HCT116 (cell line): ENCODE measurements around the gene MAP4K4. TPM values are rescaled to one million over a fixed set of nuclear protein-coding genes. Genes with fewer than 3 reads are reported as not detected.

Experiments
- ATAC-seq: fragments of 200-7000 bp; cut with Tn5 transposase; 2 replicates; pipeline ENCODE4 v1.9.1; 2020; ENCODE audit warnings: mild to moderate bottlenecking, moderate library complexity
- BruUV-seq: library from RNA; stranded (reverse); fragments of 400-500 nt; replicated peaks from 2 replicates; lab custom pipeline; 2021; lab: Mats Ljungman, UMichigan
- CTCF ChIA-PET: fragments of 300-600 bp; sonication (Branson Sonifier 250); formaldehyde crosslinking; loops from one replicate; lab custom pipeline; 2021; ENCODE audit warnings: antibody characterized with exemption; lab: Charles Lee
- POLR2A ChIA-PET: fragments of 300-600, 350-600 bp; sonication (Branson Sonifier 250); formaldehyde crosslinking; loops from one replicate; lab custom pipeline; 2021; ENCODE audit warnings: antibody characterized with exemption; lab: Charles Lee
- RAD21 ChIA-PET, 2 experiments: fragments of 300-600 bp; sonication (Branson Sonifier 250); formaldehyde crosslinking; loops; one replicate each; lab custom pipeline; 2023; ENCODE audit warnings: low total read pairs in 2 of 2; ENCODE audit not compliant: uncharacterized antibody in 2 of 2, unreplicated experiment in 2 of 2, low non-redundant PET in 1 of 2; lab: Charles Lee
- DNase-seq: peaks from one replicate; pipeline ENCODE4 v3.0.0-alpha.2; 2010; ENCODE audit warnings: low read depth, low spot score
- H2AFZ ChIP-seq: fragments of 200-600 bp; shearing (Covaris generic), sonication (generic); 2 replicates; pipeline ENCODE4 v1.6.1; 2017; ENCODE audit warnings: low read depth, mixed run types, mixed read lengths, antibody characterized with exemption, low read length; ENCODE audit not compliant: poor library complexity, severe bottlenecking
- H3K27ac ChIP-seq: 2 replicates; pipeline ENCODE4 v1.5.1; 2012; ENCODE audit warnings: low read depth, low read length
- H3K27me3 ChIP-seq: fragments of 200-600 bp; sonication (generic); 2 replicates; pipeline ENCODE4 v1.6.1; 2016; ENCODE audit warnings: mixed run types, low read length, mixed read lengths; ENCODE audit not compliant: insufficient read depth
- H3K36me3 ChIP-seq, 2 experiments: fragments of 200-500 bp in 1 of 2; fragments of 200-600 bp in 1 of 2; sonication (Bioruptor generic) in 1 of 2; sonication (generic) in 1 of 2; 2 replicates each; pipeline versions ENCODE4 v1.5.1 to v1.6.1; 2014 to 2016; ENCODE audit warnings: low read length in 2 of 2, inconsistent platforms in 1 of 2, mixed read lengths in 1 of 2, mixed run types in 1 of 2; ENCODE audit not compliant: insufficient read depth in 2 of 2, control insufficient read depth in 1 of 2
- H3K4me1 ChIP-seq, 2 experiments: fragments of 200-600 bp in 1 of 2; sonication (generic) in 1 of 2; 2 replicates each; pipeline versions ENCODE4 v1.5.1 to v1.6.1; 2012 to 2017; ENCODE audit warnings: low read length in 2 of 2, inconsistent platforms in 1 of 2, mild to moderate bottlenecking in 1 of 2, mixed read lengths in 1 of 2, mixed run types in 1 of 2, moderate library complexity in 1 of 2; ENCODE audit not compliant: insufficient read depth in 2 of 2, control insufficient read depth in 1 of 2
- H3K4me2 ChIP-seq: fragments of 200-600 bp; sonication (generic); 2 replicates; pipeline ENCODE4 v1.6.1; 2017; ENCODE audit warnings: mixed run types, low read length, mixed read lengths
- H3K4me3 ChIP-seq, 2 experiments: fragments of 200-600 bp in 1 of 2; sonication (generic) in 1 of 2; replicated peaks in 1 of 2; 2 replicates each; pipeline ENCODE4 v1.5.1; 2011 to 2016; ENCODE audit warnings: low read length in 2 of 2, control low read depth in 1 of 2, low read depth in 1 of 2, mild to moderate bottlenecking in 1 of 2, mixed read lengths in 1 of 2, mixed run types in 1 of 2
- H3K79me2 ChIP-seq: fragments of 200-600 bp; sonication (generic); 2 replicates; pipeline ENCODE4 v1.6.1; 2017; ENCODE audit warnings: mild to moderate bottlenecking, mixed run types, low read length, moderate library complexity, mixed read lengths; ENCODE audit not compliant: insufficient read depth
- H3K9ac ChIP-seq: fragments of 200-600 bp; sonication (generic); 2 replicates; pipeline ENCODE4 v1.6.1; 2016; ENCODE audit warnings: low read length, mixed read lengths
- H3K9me2 ChIP-seq: fragments of 200-600 bp; sonication (generic), shearing (Covaris generic); 2 replicates; pipeline ENCODE4 v1.6.1; 2017; ENCODE audit warnings: mixed run types, mild to moderate bottlenecking, moderate library complexity; ENCODE audit not compliant: insufficient read depth
- H3K9me3 ChIP-seq, 2 experiments: fragments of 200-500 bp in 1 of 2; fragments of 200-600 bp in 1 of 2; sonication (Bioruptor generic) in 1 of 2; sonication (generic) in 1 of 2; 2 replicates each; pipeline ENCODE4 v1.6.1; 2014 to 2017; ENCODE audit warnings: low read length in 2 of 2, mixed read lengths in 2 of 2, inconsistent platforms in 1 of 2, low read depth in 1 of 2, mild to moderate bottlenecking in 1 of 2, mixed run types in 1 of 2, moderate library complexity in 1 of 2; ENCODE audit not compliant: control insufficient read depth in 1 of 2, insufficient read depth in 1 of 2
- H4K20me1 ChIP-seq: fragments of 200-600 bp; sonication (generic), shearing (Covaris generic); 2 replicates; pipeline ENCODE4 v1.6.1; 2017; ENCODE audit warnings: mixed run types, mild to moderate bottlenecking, moderate library complexity; ENCODE audit not compliant: insufficient read depth
- EGR1 ChIP-seq: IDR thresholded peaks from 2 replicates; pipeline ENCODE4 v1.6.1; 2012; ENCODE audit warnings: low read depth
- ELF1 ChIP-seq: IDR thresholded peaks from 2 replicates; pipeline ENCODE4 v1.6.1; 2012; ENCODE audit warnings: low read depth, borderline replicate concordance
- FOSL1 ChIP-seq: IDR thresholded peaks from 2 replicates; pipeline ENCODE4 v1.6.1; 2012; ENCODE audit warnings: low read depth
- POLR2A ChIP-seq: IDR thresholded peaks from 2 replicates; pipeline ENCODE4 v1.7.0; 2011; ENCODE audit warnings: borderline replicate concordance; ENCODE audit not compliant: insufficient read depth, insufficient read length; ENCODE audit errors: extremely low read depth
- POLR2AphosphoS5 ChIP-seq: IDR thresholded peaks from 2 replicates; pipeline ENCODE4 v1.6.1; 2011; ENCODE audit warnings: mild to moderate bottlenecking, low read depth, low read length, moderate library complexity
- RAD21 ChIP-seq: IDR thresholded peaks from 2 replicates; pipeline ENCODE4 v1.6.1; 2012; ENCODE audit warnings: low read depth, mild to moderate bottlenecking
- SIN3A ChIP-seq: IDR thresholded peaks from 2 replicates; pipeline ENCODE4 v1.6.1; 2012; ENCODE audit warnings: low read depth
- SP1 ChIP-seq: IDR thresholded peaks from 2 replicates; pipeline ENCODE4 v1.6.1; 2012; ENCODE audit warnings: low read depth
- SRF ChIP-seq: IDR thresholded peaks from 2 replicates; pipeline ENCODE4 v1.6.1; 2012; ENCODE audit warnings: low read depth
- YY1 ChIP-seq: IDR thresholded peaks from 2 replicates; pipeline ENCODE4 v1.6.1; 2011; ENCODE audit warnings: low read length, low read depth, moderate library complexity, mild to moderate bottlenecking; ENCODE audit not compliant: insufficient replicate concordance; ENCODE audit errors: extremely low read depth
- ZFX ChIP-seq: fragments of 450-650 bp; IDR thresholded peaks from 2 replicates; pipeline ENCODE4 v1.6.1; 2017
- ZNF274 ChIP-seq: fragments of 200-500 bp; sonication (Bioruptor generic); IDR thresholded peaks from 2 replicates; pipeline ENCODE4 v1.6.1; 2014; ENCODE audit warnings: mild to moderate bottlenecking, low read depth, low read length, inconsistent platforms
- intact Hi-C: fragments of 100-400 bp; cut with micrococcal nuclease; formaldehyde crosslinking; loops from 2 replicates; pipeline ENCODE4 v1.10.0; 2022
- total RNA-seq: library from RNA; stranded (reverse); gene quantifications from one replicate; pipeline ENCODE4 v1.2.1, GENCODE V29; 2021; ENCODE audit not compliant: unreplicated experiment
- TF ChIP-seq, protein P1 (sequence below): IDR thresholded peaks from 2 replicates; pipeline ENCODE4 v1.6.1; 2012
- TF ChIP-seq, protein P2 (sequence below), 3 experiments: fragments of 200-600 bp in 1 of 3; sonication (generic) in 1 of 3; IDR thresholded peaks in 2 of 3; conservative IDR thresholded peaks in 1 of 3; 2 replicates each; pipeline ENCODE4 v1.5.1; 2012 to 2017; ENCODE audit warnings: low read depth in 2 of 3, low read length in 2 of 3, antibody characterized with exemption in 1 of 3, borderline replicate concordance in 1 of 3, control low read depth in 1 of 3, mild to moderate bottlenecking in 1 of 3, mixed read lengths in 1 of 3, mixed run types in 1 of 3, moderate library complexity in 1 of 3; ENCODE audit not compliant: insufficient read depth in 1 of 3
- TF ChIP-seq, protein P3 (sequence below): IDR thresholded peaks from 2 replicates; pipeline ENCODE4 v1.6.1; 2012; ENCODE audit warnings: low read depth
- TF ChIP-seq, protein P4 (sequence below): IDR thresholded peaks from 2 replicates; pipeline ENCODE4 v1.6.1; 2011; ENCODE audit warnings: mild to moderate bottlenecking, low read length, moderate library complexity; ENCODE audit not compliant: insufficient replicate concordance; ENCODE audit errors: extremely low read depth

The MAP4K4 gene
- total RNA-seq, 1 experiment from 2014 or later: 62.3 TPM

DNA sequence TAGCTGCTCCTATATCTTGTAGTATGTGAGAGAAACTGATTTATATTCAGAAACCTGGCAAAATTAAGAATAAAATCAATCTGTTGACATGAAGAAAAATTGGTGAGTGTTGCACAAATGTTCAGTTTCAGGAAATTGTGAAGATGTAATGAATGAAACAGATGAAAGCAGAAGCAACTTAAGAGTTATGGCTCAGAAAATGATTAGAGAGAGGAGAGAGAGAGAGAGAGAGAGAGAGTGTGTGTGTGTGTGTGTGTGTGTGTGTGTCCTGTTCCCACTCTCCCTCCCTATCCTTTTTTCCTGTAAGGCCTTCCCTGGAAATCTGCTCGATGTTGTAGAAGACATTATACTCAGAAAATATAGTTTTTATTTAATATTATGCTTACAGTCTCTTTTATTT lies 31.4 kb downstream of the MAP4K4 start:
- H3K79me2 ChIP-seq: peaks cover 96% of the 10 kb centered on the region
- no peak overlapping the region for H3K27ac ChIP-seq
- intact Hi-C loops: no loop called here
- H4K20me1 ChIP-seq: no peaks in the 10 kb centered on the region; the same call in 1 of the 2 replicates
- ChIA-PET RAD21 (no interaction called here), CTCF (no interaction called here), POLR2A (no interaction called here)
- H3K4me1 ChIP-seq: peaks cover 0 to 4% of the 10 kb centered on the region in 2 experiments; a peak in 1 of 4 replicates
- no peaks in the 10 kb centered on the region for H3K9me3 ChIP-seq
- no peak overlapping the region for H2AFZ ChIP-seq
- no peaks in the 10 kb centered on the region for H3K9me2 ChIP-seq
- no peak overlapping the region for H3K4me3 ChIP-seq
- no peaks in the 10 kb centered on the region for H3K27me3 ChIP-seq
- no peak for TF ChIP-seq ELF1
- TF ChIP-seq YY1: no peak
- TF ChIP-seq, protein P1, sequence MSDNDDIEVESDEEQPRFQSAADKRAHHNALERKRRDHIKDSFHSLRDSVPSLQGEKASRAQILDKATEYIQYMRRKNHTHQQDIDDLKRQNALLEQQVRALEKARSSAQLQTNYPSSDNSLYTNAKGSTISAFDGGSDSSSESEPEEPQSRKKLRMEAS: no peak
- TF ChIP-seq RAD21: no peak
- TF ChIP-seq, protein P2, sequence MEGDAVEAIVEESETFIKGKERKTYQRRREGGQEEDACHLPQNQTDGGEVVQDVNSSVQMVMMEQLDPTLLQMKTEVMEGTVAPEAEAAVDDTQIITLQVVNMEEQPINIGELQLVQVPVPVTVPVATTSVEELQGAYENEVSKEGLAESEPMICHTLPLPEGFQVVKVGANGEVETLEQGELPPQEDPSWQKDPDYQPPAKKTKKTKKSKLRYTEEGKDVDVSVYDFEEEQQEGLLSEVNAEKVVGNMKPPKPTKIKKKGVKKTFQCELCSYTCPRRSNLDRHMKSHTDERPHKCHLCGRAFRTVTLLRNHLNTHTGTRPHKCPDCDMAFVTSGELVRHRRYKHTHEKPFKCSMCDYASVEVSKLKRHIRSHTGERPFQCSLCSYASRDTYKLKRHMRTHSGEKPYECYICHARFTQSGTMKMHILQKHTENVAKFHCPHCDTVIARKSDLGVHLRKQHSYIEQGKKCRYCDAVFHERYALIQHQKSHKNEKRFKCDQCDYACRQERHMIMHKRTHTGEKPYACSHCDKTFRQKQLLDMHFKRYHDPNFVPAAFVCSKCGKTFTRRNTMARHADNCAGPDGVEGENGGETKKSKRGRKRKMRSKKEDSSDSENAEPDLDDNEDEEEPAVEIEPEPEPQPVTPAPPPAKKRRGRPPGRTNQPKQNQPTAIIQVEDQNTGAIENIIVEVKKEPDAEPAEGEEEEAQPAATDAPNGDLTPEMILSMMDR (IDR thresholded peaks at IDR 0.05 in 2 of 3, conservative IDR thresholded peaks at IDR 0.05 in 1 of 3; ENCODE audit: borderline replicate concordance in 1 of 3, insufficient read depth in 1 of 3, low read depth in 2 of 3, low read length in 2 of 3): no peak
- no peak for TF ChIP-seq FOSL1
- no peak for TF ChIP-seq SP1
- TF ChIP-seq SIN3A: no peak
- TF ChIP-seq EGR1: no peak
- TF ChIP-seq POLR2AphosphoS5: no peak
- no peak for TF ChIP-seq ZNF274
- no peak for TF ChIP-seq ZFX
- no peak for TF ChIP-seq POLR2A
- TF ChIP-seq, protein P3, sequence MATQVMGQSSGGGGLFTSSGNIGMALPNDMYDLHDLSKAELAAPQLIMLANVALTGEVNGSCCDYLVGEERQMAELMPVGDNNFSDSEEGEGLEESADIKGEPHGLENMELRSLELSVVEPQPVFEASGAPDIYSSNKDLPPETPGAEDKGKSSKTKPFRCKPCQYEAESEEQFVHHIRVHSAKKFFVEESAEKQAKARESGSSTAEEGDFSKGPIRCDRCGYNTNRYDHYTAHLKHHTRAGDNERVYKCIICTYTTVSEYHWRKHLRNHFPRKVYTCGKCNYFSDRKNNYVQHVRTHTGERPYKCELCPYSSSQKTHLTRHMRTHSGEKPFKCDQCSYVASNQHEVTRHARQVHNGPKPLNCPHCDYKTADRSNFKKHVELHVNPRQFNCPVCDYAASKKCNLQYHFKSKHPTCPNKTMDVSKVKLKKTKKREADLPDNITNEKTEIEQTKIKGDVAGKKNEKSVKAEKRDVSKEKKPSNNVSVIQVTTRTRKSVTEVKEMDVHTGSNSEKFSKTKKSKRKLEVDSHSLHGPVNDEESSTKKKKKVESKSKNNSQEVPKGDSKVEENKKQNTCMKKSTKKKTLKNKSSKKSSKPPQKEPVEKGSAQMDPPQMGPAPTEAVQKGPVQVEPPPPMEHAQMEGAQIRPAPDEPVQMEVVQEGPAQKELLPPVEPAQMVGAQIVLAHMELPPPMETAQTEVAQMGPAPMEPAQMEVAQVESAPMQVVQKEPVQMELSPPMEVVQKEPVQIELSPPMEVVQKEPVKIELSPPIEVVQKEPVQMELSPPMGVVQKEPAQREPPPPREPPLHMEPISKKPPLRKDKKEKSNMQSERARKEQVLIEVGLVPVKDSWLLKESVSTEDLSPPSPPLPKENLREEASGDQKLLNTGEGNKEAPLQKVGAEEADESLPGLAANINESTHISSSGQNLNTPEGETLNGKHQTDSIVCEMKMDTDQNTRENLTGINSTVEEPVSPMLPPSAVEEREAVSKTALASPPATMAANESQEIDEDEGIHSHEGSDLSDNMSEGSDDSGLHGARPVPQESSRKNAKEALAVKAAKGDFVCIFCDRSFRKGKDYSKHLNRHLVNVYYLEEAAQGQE: no peak
- TF ChIP-seq, protein P4, sequence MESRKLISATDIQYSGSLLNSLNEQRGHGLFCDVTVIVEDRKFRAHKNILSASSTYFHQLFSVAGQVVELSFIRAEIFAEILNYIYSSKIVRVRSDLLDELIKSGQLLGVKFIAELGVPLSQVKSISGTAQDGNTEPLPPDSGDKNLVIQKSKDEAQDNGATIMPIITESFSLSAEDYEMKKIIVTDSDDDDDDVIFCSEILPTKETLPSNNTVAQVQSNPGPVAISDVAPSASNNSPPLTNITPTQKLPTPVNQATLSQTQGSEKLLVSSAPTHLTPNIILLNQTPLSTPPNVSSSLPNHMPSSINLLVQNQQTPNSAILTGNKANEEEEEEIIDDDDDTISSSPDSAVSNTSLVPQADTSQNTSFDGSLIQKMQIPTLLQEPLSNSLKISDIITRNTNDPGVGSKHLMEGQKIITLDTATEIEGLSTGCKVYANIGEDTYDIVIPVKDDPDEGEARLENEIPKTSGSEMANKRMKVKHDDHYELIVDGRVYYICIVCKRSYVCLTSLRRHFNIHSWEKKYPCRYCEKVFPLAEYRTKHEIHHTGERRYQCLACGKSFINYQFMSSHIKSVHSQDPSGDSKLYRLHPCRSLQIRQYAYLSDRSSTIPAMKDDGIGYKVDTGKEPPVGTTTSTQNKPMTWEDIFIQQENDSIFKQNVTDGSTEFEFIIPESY: no peak
- no peak for TF ChIP-seq SRF
- TF ChIP-seq, all 23 proteins: peak for 0
- no peak for ATAC-seq
- Histone ChIP-seq H3K9ac (no peak overlapping the region), H3K4me2 (no peak overlapping the region), H3K36me3 (no peaks in the 10 kb centered on the region)
- no peak for DNase-seq
- BruUV-seq: no TSS peak
